Prostate gland (tissue), 2 donors: ENCODE results near the gene ATP11B.

Experiments used
- POLR2A ChIP-seq: fragments of 450-650 bp; IDR thresholded peaks from one replicate; pipeline ENCODE4 v1.6.1; 2016; ENCODE audit warnings: antibody characterized with exemption, mild to moderate bottlenecking
- TF ChIP-seq, protein P1 (sequence below), 4 experiments: fragments of 200-600 bp in 2 of 4; fragments of 450-650 bp in 2 of 4; sonication (generic) in 2 of 4; IDR thresholded peaks; 1 replicate in 3 of 4; 2 replicates in 1 of 4; pipeline ENCODE4 v1.5.1; 2016 to 2019; ENCODE audit warnings: antibody characterized with exemption in 4 of 4, mild to moderate bottlenecking in 2 of 4, moderate library complexity in 2 of 4

DNA sequence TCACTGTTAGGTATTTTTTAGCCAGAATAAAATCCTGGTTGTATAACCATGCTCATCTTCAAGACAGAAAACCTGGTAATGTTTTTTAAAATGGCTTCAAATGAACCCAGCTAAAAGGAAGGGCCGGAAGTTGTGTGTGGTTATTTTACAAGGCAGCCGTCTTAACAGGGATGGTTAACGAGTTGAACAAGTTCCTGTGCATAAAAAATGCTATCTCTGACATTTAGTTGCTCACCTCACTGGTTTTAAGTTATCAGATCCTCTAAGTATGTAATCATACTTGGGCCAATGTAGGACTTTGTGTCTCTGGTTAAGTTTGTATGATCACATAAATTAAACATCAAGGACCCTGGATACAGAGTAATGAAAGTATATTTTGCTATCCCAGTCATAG is 2.1 kb downstream of the ATP11B start:
- TF ChIP-seq, protein P1, sequence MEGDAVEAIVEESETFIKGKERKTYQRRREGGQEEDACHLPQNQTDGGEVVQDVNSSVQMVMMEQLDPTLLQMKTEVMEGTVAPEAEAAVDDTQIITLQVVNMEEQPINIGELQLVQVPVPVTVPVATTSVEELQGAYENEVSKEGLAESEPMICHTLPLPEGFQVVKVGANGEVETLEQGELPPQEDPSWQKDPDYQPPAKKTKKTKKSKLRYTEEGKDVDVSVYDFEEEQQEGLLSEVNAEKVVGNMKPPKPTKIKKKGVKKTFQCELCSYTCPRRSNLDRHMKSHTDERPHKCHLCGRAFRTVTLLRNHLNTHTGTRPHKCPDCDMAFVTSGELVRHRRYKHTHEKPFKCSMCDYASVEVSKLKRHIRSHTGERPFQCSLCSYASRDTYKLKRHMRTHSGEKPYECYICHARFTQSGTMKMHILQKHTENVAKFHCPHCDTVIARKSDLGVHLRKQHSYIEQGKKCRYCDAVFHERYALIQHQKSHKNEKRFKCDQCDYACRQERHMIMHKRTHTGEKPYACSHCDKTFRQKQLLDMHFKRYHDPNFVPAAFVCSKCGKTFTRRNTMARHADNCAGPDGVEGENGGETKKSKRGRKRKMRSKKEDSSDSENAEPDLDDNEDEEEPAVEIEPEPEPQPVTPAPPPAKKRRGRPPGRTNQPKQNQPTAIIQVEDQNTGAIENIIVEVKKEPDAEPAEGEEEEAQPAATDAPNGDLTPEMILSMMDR (IDR thresholded peaks at IDR 0.05) = no peak
- no peak for TF ChIP-seq POLR2A
